Thyroid gland (tissue), 4 donors: Measurements from ENCODE around the gene BCR. TPM values are rescaled to one million over a fixed set of nuclear protein-coding genes. Genes with fewer than 3 reads are reported as not detected.

ENCODE experiments used
- DNase-seq, 2 donors: peaks; one replicate each; pipeline ENCODE4 v3.0.0-alpha.2; 2019
- H3K27ac ChIP-seq, 3 donors: fragments of 200-600 bp; sonication (generic); 1 replicate in 2 of 3; 2 replicates in 1 of 3; pipeline ENCODE4 v1.5.1; 2016 to 2019; ENCODE audit warnings: mild to moderate bottlenecking in 1 of 3, moderate library complexity in 1 of 3
- H3K27me3 ChIP-seq: fragments of 200-600 bp; sonication (generic); one replicate; pipeline ENCODE4 v1.5.1; 2019
- H3K36me3 ChIP-seq, 2 donors: fragments of 200-600 bp; sonication (generic); one replicate each; pipeline ENCODE4 v1.5.1; 2016 to 2019
- H3K4me1 ChIP-seq, 2 donors: fragments of 200-600 bp; sonication (generic); one replicate each; pipeline ENCODE4 v1.5.1; 2017 to 2019
- H3K4me3 ChIP-seq, 3 donors: fragments of 200-600 bp; sonication (generic); replicated peaks in 1 of 3; 1 replicate in 2 of 3; 2 replicates in 1 of 3; pipeline ENCODE4 v1.5.1; 2016; ENCODE audit warnings: mild to moderate bottlenecking in 1 of 3
- H3K9me3 ChIP-seq: fragments of 200-600 bp; sonication (generic); one replicate; pipeline ENCODE4 v1.5.1; 2017
- CTCF ChIP-seq, 6 experiments: fragments of 200-600 bp in 3 of 6; fragments of 450-650 bp in 3 of 6; sonication (generic) in 3 of 6; IDR thresholded peaks; one replicate each; pipeline ENCODE4 v1.5.1; 2016 to 2019; ENCODE audit warnings: antibody characterized with exemption in 6 of 6, mild to moderate bottlenecking in 2 of 6, inconsistent platforms in 1 of 6, moderate library complexity in 1 of 6
- POLR2A ChIP-seq, 2 donors: fragments of 450-650 bp; IDR thresholded peaks; one replicate each; pipeline ENCODE4 v1.6.1; 2017; ENCODE audit warnings: antibody characterized with exemption in 2 of 2, mild to moderate bottlenecking in 2 of 2, moderate library complexity in 1 of 2
- WGBS, 2 donors: methylation state at CpG; one replicate each; pipeline ENCODE4 v1.1.5; 2017; 5-methylcytosine and 5-hydroxymethylcytosine counted together
- intact Hi-C: fragments of 100-400 bp; cut with DNase I; formaldehyde crosslinking; loops from one replicate; pipeline ENCODE4 v1.15.1; 2023
- total RNA-seq, 4 donors: library from RNA; depleted of rRNA; stranded (reverse); fragments of >200 nt; gene quantifications; one replicate each; pipeline ENCODE4 v1.2.3, GENCODE V29; 2016

The BCR gene
- total RNA-seq, 4 donors from 2014 or later, result 80.1 to 127 (median 87.7) TPM

- no peak for DNase-seq
- 84 to 91% methylated on average over 6 to 15 of the region's 15 CpGs for WGBS, 2 donors
- no peaks in the 10 kb centered on the region for H3K9me3 ChIP-seq
- no peaks in the 10 kb centered on the region for H3K27me3 ChIP-seq
- peaks cover 6 to 19% of the 10 kb centered on the region in 2 donors for H3K4me1 ChIP-seq
- no peak overlapping the region for H3K4me3 ChIP-seq
- H3K27ac ChIP-seq, result peak overlapping the region in 2 of 3 donors; percentile 60 to 65
- peaks cover 21 to 31% of the 10 kb centered on the region in 2 donors for H3K36me3 ChIP-seq
- TF ChIP-seq POLR2A (IDR thresholded peaks at IDR 0.05), result no peak
- no peak for TF ChIP-seq CTCF (IDR thresholded peaks at IDR 0.05)
- intact Hi-C loops, result no loop called here
Measured at GRCh38 chr22:23257889-23258825, 77.8 kb downstream of the BCR start.

GRCh38 chr22:23258826-23259170 lies 78.5 kb downstream of the BCR start:
- TF ChIP-seq POLR2A (IDR thresholded peaks at IDR 0.05) (no peak), CTCF (IDR thresholded peaks at IDR 0.05) (no peak)
- Histone ChIP-seq H3K36me3 (peaks cover 21 to 30% of the 10 kb centered on the region in 2 donors), H3K27me3 (no peaks in the 10 kb centered on the region), H3K9me3 (no peaks in the 10 kb centered on the region), H3K27ac (no peak overlapping the region), H3K4me3 (no peak overlapping the region), H3K4me1 (peaks cover 6 to 22% of the 10 kb centered on the region in 2 donors)
- intact Hi-C loops, result no loop called here
- 80 to 88% methylated on average over 1 to 9 of the region's 11 CpGs for WGBS, 2 donors
- no peak for DNase-seq

- Histone ChIP-seq H3K27ac (peak overlapping the region in 1 of 3 donors; percentile 26), H3K9me3 (no peaks in the 10 kb centered on the region), H3K36me3 (peaks cover 10 to 17% of the 10 kb centered on the region in 2 donors), H3K4me1 (peaks cover 16 to 35% of the 10 kb centered on the region in 2 donors), H3K27me3 (no peaks in the 10 kb centered on the region), H3K4me3 (no peak overlapping the region)
- TF ChIP-seq CTCF (IDR thresholded peaks at IDR 0.05), result no peak
- TF ChIP-seq POLR2A (IDR thresholded peaks at IDR 0.05), result no peak
- DNase-seq, result no peak
- intact Hi-C loops, result no loop called here
- 94 to 97% methylated on average over 12 to 13 of the region's 13 CpGs for WGBS, 2 donors
Measured at GRCh38 chr22:23259916-23260644, 79.8 kb downstream of the BCR start.

- WGBS, 2 donors, result 90 to 93% methylated on average over 19 of the region's 21 CpGs
- Histone ChIP-seq H3K27ac (peak overlapping the region in 1 of 3 donors; percentile 26), H3K4me3 (no peak overlapping the region), H3K9me3 (no peaks in the 10 kb centered on the region), H3K4me1 (peaks cover 24 to 43% of the 10 kb centered on the region in 2 donors), H3K36me3 (peaks cover 10 to 15% of the 10 kb centered on the region in 2 donors), H3K27me3 (no peaks in the 10 kb centered on the region)
- intact Hi-C loops, result no loop called here
- TF ChIP-seq CTCF (IDR thresholded peaks at IDR 0.05) (no peak), POLR2A (IDR thresholded peaks at IDR 0.05) (no peak)
- DNase-seq, result no peak
Measured at GRCh38 chr22:23260645-23261581, 80.6 kb downstream of the BCR start.
